ENCODE data around the gene WNT8B.

Gene WNT8B

DNA sequence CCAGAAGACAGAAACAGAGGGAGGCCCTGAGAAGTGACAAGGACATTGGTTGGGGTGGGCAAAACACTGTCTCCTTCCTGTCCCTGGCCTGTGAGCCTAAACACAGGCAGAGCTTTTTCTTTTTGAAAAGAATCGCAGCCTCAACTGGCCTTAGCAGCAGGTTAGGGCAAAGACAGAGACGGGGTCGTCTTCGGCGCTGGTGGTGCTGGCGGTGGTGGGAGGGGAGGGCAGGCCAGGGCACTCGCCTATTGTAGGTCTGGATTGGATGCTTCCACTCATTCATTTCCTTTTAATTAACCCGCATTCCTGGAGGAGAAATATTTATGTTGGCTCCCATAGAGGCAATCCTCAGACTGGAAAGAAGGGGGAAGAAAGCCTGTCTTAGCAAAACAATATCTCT lies 22.6 kb downstream of the WNT8B start:
- DNase-seq, result no peak

DNA sequence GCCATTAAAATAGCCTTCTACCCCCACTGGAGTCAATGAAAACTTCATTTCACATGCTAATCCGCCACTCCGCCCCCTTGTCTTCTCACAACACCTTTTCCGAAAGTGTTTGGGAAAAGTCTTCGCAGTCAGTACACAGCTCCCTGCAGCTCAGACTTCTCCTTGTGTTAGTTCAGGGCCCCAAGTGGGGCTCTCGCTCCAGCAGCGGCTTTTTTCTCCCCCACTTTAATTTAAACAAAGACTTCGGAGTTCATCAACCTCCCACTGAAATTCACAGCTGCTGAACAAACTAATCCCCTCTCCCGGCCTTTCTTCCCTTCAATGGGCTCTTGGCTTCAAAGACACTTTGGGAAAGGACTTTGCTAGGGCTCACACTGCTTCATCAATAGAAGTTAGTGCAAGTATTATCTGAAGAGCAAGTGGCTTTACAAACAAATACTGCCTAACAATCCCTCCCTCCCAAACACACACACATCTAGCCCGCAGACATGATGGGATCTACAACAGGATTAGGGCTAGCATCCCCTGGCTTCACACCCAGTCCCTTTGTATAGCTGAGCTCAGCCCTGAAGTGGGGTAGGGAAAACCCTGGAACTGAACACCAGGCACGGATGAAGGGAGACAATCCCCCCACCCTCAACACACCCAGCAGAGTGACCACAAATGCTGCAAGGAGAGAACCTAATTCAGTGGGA lies 23.1 kb downstream of the WNT8B start:
- no peak for DNase-seq

DNA sequence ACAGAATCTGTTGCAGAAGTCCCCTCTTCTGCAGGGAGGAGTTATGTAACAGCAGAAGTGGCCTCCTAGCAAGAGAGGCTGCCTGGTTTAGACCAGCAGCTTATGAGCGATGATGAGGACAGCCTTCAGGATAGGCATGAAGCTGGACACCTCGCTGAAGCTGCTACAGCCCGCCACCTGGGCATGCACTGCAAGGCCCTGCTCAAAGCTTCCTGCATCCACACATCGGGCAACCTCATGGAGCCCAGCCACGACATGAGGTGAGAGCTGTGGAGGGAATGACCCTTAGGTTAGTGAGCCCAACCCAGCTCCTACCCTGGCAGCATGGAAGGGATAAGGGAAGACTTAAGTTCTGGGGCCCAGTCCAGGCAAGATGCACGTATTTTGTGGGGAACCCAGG lies 24.7 kb downstream of the WNT8B start:
- DNase-seq, result no peak

- DNase-seq, result no peak
Measured at GRCh38 chr10:100489396-100489795, 26.6 kb downstream of the WNT8B start.

DNA sequence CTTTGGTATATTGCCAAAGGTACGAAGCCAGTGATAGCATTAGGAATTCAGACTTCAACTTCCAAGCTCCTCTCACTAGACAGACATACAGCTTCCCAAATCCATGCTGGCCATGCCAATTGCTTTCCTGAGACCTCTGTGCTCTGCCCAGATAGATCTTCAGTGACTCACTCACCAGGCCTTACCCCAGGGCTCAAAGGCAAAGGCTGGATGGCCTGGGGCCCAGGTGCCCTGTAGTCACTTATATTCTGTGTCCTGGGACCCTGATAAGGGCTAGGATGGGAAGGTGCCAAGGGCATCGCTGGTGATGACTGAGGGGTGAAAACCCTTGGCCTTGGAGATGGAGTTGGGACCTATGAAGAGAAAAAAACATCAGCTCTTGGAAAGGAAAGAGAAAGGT lies 27.7 kb downstream of the WNT8B start:
- no peak for DNase-seq

DNA sequence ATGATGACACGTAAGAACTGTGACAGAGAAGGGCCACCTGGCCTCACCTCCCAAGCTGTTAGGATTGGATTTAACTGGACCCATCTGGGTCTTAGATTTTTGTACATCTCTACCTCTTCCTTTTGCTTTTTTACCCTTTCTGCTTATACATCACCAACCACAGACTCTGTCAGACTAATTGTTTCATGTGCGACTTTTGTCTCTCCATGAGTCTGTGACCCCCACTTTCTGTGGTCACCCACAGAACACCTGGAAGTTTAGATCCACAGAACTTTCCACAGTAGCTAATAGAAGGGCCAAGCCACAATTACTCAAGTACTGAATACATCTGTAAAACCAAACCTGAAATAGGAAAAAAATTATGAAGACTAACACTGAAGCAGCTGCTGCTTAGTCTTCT lies 33.8 kb downstream of the WNT8B start:
- no peak for DNase-seq

GRCh38 chr10:100498059-100498458 lies 35.2 kb downstream of the WNT8B start:
- DNase-seq, result no peak

- DNase-seq, result no peak
Measured at GRCh38 chr10:100501423-100501822, 38.6 kb downstream of the WNT8B start.

DNA sequence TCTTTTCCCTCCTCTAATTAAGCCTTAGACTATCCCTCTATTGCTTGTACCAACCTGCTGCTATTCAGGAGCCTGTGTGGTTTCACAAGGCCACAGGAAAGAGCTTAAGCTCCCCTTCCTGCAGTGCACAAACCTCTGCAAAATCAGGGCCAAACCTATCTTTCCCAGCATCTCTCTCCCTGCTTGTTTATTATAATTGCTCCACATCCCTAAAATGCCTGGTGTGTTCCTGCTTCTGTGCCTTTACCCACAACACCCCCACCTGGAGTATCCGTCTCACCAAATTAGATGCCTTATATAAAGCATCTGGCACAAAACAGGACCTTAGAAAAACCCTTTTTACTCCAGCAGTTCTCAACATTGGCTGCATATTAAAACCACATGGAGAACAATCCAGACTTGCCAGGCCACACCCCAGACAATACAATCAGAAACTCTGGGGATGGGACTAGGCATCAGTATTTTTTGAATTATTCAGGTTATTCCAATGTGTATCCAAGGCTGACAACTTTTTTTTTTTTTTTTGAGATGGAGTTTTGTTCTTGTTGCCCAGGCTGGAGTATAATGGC lies 40.2 kb downstream of the WNT8B start:
- no peak for DNase-seq

- DNase-seq, result peak; percentile 74
Measured at GRCh38 chr10:100504096-100504495, 41.3 kb downstream of the WNT8B start.

DNA sequence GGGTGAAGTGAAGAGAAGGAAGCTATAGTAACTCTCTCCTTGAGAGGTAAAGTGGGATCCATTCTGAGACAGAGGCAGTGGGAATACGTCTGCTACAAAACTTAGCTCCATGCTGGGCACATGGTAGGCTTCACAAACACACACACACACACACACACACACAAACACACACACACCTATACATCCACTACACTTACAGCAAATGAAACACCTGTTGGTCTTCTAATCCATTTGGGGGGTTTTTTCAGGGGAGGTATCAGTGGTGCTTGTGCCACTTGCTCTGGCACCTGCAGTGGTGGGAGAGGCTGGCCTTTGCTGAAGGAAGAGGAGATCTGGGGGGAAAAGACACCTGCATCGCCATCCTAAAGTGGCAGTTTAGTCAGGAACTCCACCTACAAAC lies 42.4 kb downstream of the WNT8B start:
- DNase-seq, result no peak

GRCh38 chr10:100506596-100507356 lies 44.0 kb downstream of the WNT8B start:
- peak; percentile 82 for DNase-seq

- DNase-seq, result no peak
Measured at GRCh38 chr10:100507357-100507732, 44.5 kb downstream of the WNT8B start.

GRCh38 chr10:100508266-100508665 lies 45.5 kb downstream of the WNT8B start:
- DNase-seq, result no peak

GRCh38 chr10:100508691-100509150 lies 45.9 kb downstream of the WNT8B start:
- DNase-seq, result peak; percentile 66

- DNase-seq, result no peak
Measured at GRCh38 chr10:100509241-100509840, 46.5 kb downstream of the WNT8B start.

- no peak for DNase-seq
Measured at GRCh38 chr10:100510533-100511308, 47.9 kb downstream of the WNT8B start.

- no peak for DNase-seq
Measured at GRCh38 chr10:100515612-100516011, 52.8 kb downstream of the WNT8B start.

DNA sequence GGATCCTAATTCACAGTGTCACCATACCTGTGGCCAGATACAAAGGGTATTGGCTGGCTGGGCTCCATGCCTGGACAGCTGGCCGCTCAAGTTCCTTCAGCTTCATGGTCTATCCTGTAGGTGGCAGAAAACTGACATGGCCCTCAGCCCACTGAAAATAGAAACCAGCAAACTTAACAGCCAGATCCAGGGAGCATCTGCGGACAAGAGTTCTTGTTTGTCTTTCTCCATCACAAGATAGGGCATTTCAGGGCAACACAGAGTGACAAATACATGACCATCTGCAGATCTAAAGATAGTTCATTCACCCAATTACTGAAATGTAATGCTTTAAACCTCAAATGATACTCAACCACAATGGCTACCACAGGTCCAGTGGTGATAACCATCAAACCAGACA lies 54.0 kb downstream of the WNT8B start:
- no peak for DNase-seq

GRCh38 chr10:100518761-100519241 lies 56.0 kb downstream of the WNT8B start:
- DNase-seq, result peak; percentile 56

DNA sequence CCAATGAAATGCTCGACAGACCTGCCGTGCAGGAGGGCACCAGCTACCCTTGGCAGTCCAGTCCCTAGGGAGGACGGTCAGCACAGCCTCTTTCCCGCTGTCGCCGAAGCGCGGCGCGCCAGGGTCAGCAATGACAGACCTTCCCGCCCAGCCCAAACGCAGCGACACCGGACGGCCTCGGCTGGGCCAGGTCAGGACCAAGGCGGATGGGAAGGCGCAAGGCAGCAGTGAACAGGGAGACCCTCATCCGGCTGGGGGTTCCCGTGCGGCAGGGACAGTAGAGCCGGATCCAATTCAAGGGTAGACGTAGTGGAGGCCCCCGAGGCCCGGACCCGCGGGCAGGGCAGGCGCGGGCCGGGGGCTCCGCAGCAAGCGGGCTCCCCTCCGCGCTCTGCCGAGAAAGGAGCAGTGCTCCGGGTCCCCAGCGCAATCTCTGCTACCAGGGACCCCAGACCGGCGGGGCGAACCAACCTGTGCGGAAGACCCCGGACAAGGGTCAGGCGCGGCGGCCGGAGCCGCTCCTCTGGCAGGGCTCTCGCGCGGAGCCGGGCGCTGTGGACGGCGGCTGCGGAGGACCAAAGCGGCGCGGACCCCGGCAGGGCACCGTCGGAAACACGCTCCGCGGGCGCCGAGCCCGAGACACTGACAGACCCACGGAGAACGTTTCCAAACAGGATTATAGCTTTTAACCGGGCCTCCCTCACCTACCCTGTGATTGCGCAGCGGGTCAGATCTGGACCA lies 56.7 kb downstream of the WNT8B start, which contains the start of gene SEC31B:
Gene SEC31B (minus strand): TSS at position 551 of the 741 bp plus-strand sequence. CDS start 2,909 bp downstream, outside the sequence.
- no peak for DNase-seq

- DNase-seq, result peak; percentile 36
Measured at GRCh38 chr10:100520811-100521210, 58.0 kb downstream of the WNT8B start.
